Right atrium auricular region (tissue), 2 donors: ENCODE data around the gene CNDP1. TPM values are rescaled to one million over a fixed set of nuclear protein-coding genes. Genes with fewer than 3 reads are reported as not detected.

Experiments used
- DNase-seq: peaks from one replicate; pipeline ENCODE4 v3.0.0-alpha.2; 2019; ENCODE audit warnings: low spot score
- H3K27ac ChIP-seq, 2 donors: fragments of 200-600 bp; sonication (generic); 1 replicate in 1 of 2; 2 replicates in 1 of 2; pipeline ENCODE4 v1.5.1; 2016 to 2019
- H3K27me3 ChIP-seq, 2 donors: fragments of 200-600 bp; sonication (generic); one replicate each; pipeline versions ENCODE4 v1.5.1 to v1.6.0; 2017 to 2019
- H3K36me3 ChIP-seq: fragments of 200-600 bp; sonication (generic); one replicate; pipeline ENCODE4 v1.5.1; 2016
- H3K4me1 ChIP-seq, 2 donors: fragments of 200-600 bp; sonication (generic); one replicate each; pipeline versions ENCODE4 v1.5.1 to v1.6.0; 2017 to 2019
- H3K4me3 ChIP-seq, 2 donors: fragments of 200-600 bp; sonication (generic); 1 replicate in 1 of 2; 2 replicates in 1 of 2; pipeline ENCODE4 v1.5.1; 2017 to 2019; ENCODE audit warnings: mild to moderate bottlenecking in 1 of 2, moderate library complexity in 1 of 2
- H3K9me3 ChIP-seq, 2 donors: fragments of 200-600 bp; sonication (generic); one replicate each; pipeline ENCODE4 v1.5.1; 2019
- total RNA-seq, 2 donors: library from RNA; depleted of rRNA; stranded (reverse); fragments of >200 nt; gene quantifications; one replicate each; pipeline ENCODE4 v1.1.0, GENCODE V29; 2016
- TF ChIP-seq, protein P1 (sequence below), 2 donors: fragments of 200-600 bp; sonication (generic); IDR thresholded peaks; one replicate each; pipeline ENCODE4 v1.5.1; 2019; ENCODE audit warnings: antibody characterized with exemption in 2 of 2

CNDP1 gene
- total RNA-seq, 2 donors from 2014 or later: not detected

DNA sequence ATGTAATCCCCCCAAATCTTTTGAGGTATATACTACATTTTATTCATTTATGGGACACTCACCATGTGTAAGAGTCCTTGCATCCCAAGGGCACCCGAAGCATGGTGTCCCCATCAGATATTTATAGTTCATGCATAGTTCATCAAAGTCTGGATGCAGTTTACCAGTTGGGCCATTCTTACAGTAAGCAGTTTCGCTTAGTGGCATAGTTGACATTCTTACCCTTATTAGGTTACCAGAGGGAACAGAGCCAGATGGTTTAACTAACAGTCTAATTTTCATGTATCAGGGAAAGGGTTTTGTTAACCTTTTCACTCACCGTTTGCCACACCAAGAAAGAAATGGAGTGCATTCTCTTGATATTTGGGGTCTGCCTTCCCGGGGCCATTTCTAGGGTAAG, 70.5 kb downstream of the CNDP1 start:
- Histone ChIP-seq H3K27ac (no peak overlapping the region), H3K27me3 (no peaks in the 10 kb centered on the region), H3K4me1 (peaks cover 0 to 11% of the 10 kb centered on the region in 2 donors), H3K4me3 (no peak overlapping the region), H3K9me3 (no peaks in the 10 kb centered on the region), H3K36me3 (no peaks in the 10 kb centered on the region)
- no peak for DNase-seq
- TF ChIP-seq, protein P1, sequence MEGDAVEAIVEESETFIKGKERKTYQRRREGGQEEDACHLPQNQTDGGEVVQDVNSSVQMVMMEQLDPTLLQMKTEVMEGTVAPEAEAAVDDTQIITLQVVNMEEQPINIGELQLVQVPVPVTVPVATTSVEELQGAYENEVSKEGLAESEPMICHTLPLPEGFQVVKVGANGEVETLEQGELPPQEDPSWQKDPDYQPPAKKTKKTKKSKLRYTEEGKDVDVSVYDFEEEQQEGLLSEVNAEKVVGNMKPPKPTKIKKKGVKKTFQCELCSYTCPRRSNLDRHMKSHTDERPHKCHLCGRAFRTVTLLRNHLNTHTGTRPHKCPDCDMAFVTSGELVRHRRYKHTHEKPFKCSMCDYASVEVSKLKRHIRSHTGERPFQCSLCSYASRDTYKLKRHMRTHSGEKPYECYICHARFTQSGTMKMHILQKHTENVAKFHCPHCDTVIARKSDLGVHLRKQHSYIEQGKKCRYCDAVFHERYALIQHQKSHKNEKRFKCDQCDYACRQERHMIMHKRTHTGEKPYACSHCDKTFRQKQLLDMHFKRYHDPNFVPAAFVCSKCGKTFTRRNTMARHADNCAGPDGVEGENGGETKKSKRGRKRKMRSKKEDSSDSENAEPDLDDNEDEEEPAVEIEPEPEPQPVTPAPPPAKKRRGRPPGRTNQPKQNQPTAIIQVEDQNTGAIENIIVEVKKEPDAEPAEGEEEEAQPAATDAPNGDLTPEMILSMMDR (IDR thresholded peaks at IDR 0.05): no peak

DNA sequence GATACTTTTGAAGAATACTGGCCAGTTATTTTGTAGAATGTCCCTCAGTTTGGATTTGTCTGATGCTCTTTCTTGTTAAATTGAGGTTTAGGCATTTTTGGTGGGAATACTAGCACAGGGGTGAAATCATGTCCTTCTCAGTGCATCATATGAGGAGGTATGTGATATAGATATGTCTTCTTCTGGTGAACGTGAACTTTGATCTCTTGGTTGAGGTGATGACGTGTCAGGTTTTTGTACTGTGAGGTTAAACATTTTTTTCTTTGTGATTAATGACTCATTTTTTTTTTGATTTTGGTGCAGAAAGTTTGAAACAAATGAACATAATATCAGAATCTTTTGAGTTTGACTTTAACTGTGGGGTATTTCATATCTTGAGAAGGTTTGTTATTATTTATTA, 74.4 kb downstream of the CNDP1 start:
- Histone ChIP-seq H3K4me3 (no peak overlapping the region), H3K27me3 (no peaks in the 10 kb centered on the region), H3K4me1 (peaks cover 0 to 5% of the 10 kb centered on the region in 2 donors), H3K27ac (no peak overlapping the region), H3K9me3 (no peaks in the 10 kb centered on the region), H3K36me3 (no peaks in the 10 kb centered on the region)
- DNase-seq: no peak
- TF ChIP-seq, protein P1 (IDR thresholded peaks at IDR 0.05): no peak

DNA sequence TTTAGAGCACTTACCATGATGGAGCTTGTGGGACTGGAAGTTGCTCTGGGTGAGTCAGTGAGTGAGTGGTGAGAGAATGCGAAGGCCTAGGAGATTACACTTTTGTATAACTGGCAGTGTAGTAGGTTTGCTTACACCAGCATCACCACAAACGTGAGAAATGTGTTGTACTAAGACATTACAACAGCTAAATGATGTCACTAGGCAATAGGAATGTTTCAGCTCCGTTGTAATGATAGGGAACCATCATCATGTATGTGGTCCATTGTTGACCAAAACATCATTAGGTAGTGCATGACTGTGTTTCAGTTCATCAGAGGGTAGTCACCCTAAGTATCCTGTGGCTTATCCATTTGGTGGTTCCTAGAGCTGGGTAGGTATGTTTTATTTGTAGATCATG, 75.2 kb downstream of the CNDP1 start:
- Histone ChIP-seq H3K4me3 (no peak overlapping the region), H3K27me3 (no peaks in the 10 kb centered on the region), H3K4me1 (peaks cover 0 to 2% of the 10 kb centered on the region in 2 donors), H3K36me3 (no peaks in the 10 kb centered on the region), H3K9me3 (no peaks in the 10 kb centered on the region), H3K27ac (no peak overlapping the region)
- TF ChIP-seq, protein P1 (IDR thresholded peaks at IDR 0.05): no peak
- DNase-seq: no peak

DNA sequence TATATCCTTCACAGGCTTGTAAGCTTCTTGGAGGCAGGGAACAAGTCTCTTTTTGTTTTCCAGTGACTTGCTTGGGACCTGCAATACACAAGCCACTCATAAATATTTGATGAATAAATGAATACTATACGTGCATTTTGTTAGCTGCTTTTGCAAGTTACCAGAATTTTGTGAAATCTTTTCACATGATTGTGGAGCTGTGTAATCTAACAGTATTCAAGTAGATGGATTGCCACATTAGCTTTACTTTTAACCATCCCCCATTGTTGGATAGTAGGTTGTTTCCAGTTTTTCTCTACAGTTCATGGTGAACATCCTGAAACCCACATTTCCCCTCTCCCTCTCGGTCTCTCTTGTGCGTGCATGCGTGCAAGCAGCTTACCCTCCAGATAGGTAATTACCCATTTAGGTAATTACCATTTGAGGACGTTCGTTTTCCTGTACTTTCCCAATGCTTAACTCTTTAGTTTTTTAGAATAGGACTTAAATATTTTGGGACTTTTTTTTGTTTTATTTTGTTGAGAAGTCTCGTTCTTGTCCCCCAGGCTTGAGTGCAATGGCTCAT, 75.8 kb downstream of the CNDP1 start:
- H3K4me1 ChIP-seq: no peaks in the 10 kb centered on the region
- no peak overlapping the region for H3K4me3 ChIP-seq
- no peak overlapping the region for H3K27ac ChIP-seq
- no peaks in the 10 kb centered on the region for H3K27me3 ChIP-seq
- TF ChIP-seq, protein P1 (IDR thresholded peaks at IDR 0.05): no peak
- H3K36me3 ChIP-seq: no peaks in the 10 kb centered on the region
- peaks cover 0 to 4% of the 10 kb centered on the region in 2 donors for H3K9me3 ChIP-seq
- DNase-seq: no peak

DNA sequence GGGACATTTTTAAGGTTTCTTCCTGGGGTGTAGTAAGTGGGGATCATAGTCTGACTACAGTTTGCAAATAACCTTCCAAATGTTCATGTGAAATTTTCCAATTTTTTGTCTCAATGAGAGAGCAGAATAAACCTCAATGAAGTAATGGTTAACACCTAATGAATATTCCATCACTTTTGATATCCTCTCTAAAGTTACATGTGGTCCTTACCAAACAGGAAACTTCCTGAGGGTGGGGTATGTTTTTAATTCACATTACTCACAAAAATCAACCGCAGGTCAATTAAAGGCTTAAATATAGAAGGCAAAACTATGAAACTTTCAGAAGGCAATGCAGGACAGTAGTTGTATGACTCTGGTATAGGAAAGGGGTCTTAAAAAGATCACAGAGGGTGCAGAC, 76.6 kb downstream of the CNDP1 start:
- Histone ChIP-seq H3K4me1 (no peaks in the 10 kb centered on the region), H3K27me3 (no peaks in the 10 kb centered on the region), H3K9me3 (peaks cover 0 to 4% of the 10 kb centered on the region in 2 donors), H3K36me3 (no peaks in the 10 kb centered on the region), H3K4me3 (no peak overlapping the region), H3K27ac (no peak overlapping the region)
- no peak for DNase-seq
- TF ChIP-seq, protein P1 (IDR thresholded peaks at IDR 0.05): no peak

DNA sequence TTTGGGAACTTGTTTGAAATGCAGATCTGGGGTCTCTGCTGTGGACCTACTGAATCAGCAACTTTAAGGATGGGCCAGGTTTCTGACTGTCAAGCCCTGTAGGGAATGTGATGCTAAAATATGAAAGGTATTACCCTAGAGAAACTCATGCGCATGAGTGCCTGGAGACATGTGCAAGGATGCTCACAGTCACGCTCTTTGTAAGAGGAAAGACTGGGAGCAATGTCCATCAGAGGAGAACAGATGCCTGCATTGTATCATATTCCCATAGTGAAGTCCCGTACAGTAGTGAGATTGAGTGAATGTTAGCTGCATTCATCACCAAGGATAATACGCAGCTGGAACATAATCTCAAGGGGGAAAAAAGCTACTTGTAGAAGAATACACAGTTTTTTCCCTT, 77.5 kb downstream of the CNDP1 start:
- Histone ChIP-seq H3K9me3 (peaks cover 0 to 4% of the 10 kb centered on the region in 2 donors), H3K4me1 (no peaks in the 10 kb centered on the region), H3K4me3 (no peak overlapping the region), H3K27ac (no peak overlapping the region), H3K36me3 (no peaks in the 10 kb centered on the region), H3K27me3 (no peaks in the 10 kb centered on the region)
- TF ChIP-seq, protein P1 (IDR thresholded peaks at IDR 0.05): no peak
- no peak for DNase-seq
